COR-L47 (cell line): ENCODE results near the gene XXYLT1.

ENCODE experiments used
- DNase-seq: peaks from one replicate; lab custom pipeline; 2025; lab: John Stamatoyannopoulos, UW

Gene XXYLT1

DNA sequence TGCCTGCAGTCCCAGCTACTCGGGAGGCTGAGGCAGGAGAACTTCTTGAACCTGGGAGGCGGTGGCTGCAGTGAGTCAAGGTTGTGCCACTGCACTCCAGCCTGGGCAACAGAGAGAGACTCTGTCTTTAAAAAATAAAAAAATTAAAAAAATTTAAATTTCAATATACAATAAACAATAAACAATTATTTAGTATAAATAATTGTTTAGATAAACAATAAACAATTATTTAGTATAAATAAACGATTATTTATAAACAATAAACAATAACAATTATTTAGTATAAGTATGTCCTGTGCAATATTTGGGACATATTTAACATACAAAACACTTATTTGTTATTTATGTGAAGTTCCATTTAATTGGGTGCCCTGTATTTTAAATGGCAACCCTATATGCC is 119.6 kb downstream of the XXYLT1 start:
- DNase-seq: no peak

DNA sequence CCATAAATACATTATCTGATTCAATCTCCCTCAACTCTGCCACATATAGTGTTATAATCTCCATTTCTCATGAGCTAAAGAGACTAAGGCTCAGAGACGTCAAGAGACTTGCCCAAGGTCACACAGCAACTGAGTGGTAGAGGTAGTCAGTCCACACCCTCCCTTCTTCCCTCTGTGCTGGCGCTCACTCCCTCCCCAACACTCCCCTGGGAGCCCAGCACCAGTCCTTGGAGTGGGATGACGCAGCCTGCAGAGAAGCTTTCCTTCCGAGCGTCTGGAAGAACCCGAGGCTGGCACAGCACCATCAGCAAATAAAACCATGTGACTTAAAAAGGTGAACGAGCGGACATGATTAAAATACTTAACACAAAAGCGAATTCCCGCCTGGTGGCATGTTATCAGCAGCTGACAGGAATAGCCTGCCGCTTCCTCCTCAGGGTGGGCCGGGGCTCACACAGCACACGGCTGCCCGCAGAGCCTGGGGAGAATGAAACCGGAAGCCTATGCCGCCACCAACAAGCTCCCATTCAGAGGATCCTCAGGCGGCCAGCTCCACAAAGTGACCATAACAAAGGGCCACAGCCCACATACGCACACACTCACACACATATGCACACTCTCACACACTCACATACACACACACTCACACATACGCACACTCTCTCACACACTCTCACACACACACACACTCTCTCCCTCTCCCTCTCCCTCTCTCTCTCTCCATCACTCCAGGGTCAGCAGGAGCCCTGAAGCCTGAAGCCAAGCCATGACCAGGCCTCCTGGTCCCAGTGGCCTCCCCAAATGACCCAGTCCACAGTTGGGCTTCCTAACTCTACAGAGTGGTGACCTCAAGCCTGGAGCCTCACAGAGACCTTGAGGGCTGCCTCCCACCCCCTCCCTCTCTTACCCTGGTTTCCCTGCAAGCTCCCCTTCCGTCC is 120.5 kb downstream of the XXYLT1 start:
- DNase-seq: peak; percentile 92

DNA sequence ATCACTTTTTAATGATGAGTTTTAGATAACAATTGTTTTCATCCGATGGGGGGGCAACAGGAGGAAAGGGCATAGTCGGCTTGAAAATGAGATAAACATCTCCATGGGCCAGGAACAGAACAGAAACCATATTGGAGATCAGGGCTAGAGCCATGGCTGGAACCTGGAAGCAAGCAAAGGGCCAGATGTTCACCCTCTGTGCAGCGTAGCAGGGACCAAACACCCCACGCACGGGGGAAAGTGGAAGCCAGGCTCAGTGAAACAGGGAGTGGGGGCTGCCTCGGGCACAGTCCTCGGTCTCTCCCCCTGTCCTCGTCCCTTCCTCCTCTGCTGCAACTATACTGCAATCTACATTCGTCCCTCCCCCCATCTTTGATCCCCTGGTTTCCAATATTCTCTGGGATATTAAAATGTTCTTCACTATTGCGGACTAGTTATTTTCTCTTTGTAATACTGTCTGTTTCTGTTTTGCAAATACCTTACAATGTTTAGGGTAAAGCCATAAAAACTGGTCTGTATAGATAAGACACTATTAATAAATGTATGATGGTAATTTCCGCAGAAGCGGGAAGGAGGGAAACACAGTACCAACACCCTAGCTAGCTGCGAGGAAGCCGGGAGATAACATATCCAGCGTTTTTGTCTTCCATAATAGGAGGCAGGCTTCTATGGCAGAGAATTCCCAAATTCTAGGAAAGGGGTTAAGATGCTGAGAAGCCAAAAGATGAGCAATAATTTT is 121.5 kb downstream of the XXYLT1 start:
- no peak for DNase-seq

DNA sequence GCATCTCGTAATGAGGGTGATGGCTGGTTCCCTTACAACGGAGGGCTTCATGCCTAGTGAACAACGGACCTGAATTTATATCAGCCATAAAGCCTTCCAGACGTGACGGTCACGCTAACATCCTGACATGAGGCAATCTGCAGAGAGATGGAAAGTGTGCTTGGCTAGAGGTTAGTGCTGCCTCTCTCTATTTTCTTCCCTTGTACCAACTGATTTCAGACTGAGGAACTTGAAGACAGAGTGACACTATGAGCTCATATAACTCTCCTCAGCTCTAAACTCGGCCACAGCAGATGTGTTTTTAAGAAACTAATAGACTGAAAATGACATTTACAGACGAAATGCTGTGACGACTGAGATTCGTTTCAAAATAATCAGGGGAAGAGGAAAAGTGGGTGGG is 122.4 kb downstream of the XXYLT1 start:
- DNase-seq: no peak

DNA sequence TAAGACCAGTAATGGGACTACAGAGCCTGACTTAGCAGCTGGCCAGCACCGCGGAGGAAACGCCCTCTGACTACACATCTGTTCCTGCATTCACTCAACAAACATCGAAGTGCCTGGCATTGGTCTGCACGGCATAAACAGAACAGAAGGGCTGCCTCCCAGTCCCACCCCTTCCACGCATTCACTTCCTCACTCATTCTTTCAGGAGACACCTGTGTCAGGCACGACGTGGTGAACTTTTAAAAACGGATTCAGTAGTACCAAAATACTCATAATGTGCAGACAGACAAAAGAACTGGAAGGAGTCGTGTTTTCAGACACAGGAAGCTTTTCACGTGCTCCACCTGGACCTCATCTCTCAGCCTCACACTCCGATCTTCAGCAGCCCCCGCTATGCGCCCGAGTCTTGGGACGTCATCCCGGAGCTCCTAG is 123.3 kb downstream of the XXYLT1 start:
- DNase-seq: no peak

DNA sequence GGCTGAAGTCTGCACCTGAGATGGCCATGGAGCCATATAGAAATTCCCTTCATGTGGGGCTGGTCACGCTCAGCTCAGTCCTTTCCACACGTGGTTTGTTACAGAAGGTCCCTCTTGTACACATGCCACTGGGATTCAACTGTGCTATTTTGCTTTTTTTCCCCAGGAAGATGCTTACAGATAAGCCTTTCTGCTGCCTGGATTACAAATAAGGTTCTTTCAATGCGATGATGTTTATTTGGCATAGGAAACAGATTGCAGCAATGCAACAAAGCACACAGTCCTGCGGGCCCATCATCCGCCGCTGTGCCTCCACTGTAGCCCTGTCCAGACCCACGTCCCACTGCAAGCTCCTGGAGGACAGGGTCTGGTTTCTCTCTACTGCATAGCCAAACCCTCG is 124.8 kb downstream of the XXYLT1 start:
- no peak for DNase-seq

DNA sequence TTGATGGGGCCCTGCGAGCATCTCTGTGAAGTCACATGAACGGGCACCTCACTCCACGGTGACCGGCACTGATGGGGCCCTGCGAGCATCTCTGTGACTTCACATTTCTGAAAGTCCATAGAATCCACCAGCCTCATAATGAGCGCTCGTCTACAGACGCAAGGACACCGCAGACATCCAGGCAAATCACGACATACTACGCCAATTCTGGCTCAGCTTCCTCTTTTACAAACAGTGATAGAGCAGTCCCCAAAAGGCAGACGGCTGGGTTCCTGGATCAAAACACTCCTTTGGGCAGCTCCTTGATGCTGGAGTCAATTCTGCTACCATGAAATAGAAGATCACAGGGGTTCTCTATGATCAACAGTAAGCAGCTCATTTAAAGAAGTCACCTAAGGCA is 125.4 kb downstream of the XXYLT1 start:
- no peak for DNase-seq

DNA sequence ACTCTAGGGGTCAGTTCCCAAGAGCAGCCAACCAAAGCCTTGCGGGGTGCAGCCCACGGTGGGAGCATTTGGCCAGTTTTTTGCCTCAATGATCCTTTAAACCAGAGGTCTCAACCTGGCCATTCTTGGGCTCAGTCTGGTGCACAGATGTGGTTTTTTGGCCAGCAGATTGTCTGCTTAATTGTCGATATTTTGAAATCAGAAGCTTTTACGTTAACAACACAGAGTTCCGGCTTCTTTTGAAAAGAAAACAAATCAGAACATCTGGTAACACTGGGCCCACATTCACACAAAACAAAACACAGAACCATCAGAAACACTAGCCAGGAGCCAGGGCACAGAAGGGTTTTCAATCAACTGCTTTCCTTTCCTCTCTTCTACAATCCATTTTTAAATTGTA is 127.7 kb downstream of the XXYLT1 start:
- no peak for DNase-seq

DNA sequence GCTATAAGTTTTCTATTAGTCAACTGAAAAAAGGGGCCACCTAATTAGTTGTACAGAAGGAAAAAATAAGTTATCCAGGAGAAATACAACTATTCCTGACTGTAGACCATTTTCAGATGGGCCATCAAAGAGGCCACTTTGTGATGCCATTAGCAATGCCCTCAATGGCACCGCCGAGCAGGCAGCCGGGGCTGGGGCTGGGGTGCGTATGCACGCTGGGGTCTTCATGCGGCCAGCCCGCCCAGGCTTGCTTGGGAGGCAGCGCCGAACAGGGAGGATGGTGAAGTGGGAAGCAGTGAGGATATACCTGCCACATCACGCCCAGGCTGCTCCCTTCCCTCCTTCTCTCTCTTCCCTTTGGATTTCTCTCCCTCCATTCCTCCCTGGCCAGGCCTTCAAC is 128.4 kb downstream of the XXYLT1 start:
- no peak for DNase-seq

DNA sequence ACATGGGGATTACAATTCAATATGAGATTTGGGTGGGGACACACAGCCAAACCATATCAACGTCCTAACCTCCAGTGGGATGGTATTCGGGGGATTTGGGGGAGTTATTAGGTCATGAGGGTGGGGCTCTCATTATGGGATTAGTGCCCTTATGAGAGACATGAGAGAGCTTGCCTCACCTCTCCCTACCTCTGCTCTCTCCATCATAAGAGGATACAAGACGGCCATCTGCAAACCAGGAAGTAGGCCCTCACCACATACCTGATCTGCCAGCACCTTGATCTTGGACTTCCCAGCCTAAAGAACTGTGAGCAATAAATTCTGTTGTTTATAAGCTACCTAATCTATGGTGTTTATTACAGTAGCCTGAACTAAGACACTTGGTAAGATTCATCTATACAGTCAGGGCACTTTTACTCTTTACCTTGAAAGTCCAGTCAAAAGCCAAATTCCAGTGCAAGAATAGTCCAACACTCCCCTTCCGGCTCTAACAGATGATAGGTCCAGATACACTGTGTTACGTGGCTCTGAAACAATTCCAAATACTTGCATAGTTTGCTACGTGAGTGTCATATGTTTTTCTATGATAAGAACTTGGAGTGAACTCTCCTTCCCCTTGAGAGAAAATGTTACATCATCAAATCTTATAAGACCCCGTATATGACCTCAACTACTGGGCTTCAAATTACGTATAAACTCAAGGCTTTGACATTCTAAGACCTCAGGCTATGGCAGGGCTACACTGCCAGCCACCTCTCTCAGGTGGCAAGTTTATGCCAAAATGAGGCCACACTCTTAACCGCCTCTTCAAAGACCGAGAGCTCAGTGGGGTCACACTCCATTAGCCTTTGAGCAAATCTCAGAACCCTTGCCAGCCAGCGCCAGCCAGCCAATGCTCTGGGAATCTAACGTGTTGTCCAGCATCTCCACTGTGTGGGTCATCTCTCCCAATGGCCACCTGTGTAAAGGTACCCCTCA is 129.9 kb downstream of the XXYLT1 start:
- DNase-seq: no peak

DNA sequence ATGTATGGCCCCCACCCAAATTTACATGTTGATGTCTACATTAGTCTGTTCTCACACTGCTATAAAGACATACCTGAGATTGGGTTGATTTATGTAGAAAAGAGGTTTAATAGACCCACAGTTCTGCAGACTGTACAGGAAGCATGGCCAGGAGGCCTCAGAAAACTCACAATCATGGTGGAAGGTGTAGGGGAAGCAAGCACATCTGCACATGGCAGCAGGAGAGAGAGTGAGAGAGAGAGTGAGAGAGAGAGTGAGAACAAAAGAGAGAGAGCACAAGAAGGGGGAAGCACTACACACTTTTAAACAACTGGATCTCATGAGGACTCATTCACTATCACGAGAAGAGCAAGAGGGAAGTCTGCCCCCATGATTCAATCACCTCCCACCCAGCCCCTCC is 130.5 kb downstream of the XXYLT1 start:
- DNase-seq: no peak

DNA sequence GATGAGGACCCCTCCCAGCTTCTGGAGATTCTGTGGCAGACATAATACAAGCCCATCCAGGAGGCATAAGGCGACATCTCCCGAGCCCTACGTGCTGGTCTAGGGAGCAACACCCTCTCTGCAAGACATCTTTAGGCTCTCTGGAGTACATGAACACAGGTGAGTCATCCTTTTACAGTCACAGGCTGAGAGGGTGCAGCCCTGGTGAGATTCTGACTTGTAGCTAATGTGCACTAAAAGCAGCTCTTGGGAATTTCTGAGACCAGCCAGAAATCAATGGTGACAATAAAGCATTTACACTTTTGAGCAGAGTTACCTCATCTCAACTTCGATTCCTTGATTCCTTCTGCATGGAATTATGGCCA is 131.1 kb downstream of the XXYLT1 start:
- DNase-seq: no peak

DNA sequence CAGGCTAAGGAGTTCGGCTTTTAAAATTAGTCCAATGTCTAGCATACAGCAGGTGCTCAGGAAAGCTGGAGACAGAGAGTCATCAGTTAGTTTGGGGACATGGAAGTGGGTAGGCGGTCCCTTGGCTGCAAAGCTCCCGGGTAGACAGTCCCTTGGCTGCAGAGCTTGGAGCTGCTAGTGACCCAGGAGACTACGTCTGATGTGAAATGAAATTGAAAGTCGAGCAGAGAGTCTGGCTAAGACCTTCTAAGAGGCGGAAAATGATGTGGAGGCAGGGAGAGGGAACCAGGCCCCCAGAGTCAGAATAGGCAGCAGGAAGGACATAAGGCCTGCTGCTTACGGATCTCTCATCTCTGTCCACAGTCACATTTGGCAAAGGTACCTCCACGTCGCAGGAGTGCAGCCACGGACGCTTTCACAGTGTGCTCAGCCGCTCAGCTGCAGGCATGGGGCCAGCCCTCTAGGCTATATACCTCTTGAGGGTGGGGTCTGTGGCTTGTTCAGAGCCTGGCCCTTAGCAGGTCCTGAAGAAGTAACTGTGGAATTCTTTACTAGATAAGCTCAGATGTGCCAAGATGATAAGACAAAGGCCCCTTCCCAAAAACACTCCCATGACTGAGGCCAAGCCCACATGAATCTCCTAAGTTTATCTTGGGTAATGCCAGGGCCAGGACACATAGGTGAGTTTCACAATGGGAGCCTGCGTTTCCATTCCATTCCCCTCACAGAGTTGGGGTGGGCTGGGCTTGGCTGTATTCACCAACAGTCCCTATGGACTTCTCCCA is 131.7 kb downstream of the XXYLT1 start:
- DNase-seq: no peak

DNA sequence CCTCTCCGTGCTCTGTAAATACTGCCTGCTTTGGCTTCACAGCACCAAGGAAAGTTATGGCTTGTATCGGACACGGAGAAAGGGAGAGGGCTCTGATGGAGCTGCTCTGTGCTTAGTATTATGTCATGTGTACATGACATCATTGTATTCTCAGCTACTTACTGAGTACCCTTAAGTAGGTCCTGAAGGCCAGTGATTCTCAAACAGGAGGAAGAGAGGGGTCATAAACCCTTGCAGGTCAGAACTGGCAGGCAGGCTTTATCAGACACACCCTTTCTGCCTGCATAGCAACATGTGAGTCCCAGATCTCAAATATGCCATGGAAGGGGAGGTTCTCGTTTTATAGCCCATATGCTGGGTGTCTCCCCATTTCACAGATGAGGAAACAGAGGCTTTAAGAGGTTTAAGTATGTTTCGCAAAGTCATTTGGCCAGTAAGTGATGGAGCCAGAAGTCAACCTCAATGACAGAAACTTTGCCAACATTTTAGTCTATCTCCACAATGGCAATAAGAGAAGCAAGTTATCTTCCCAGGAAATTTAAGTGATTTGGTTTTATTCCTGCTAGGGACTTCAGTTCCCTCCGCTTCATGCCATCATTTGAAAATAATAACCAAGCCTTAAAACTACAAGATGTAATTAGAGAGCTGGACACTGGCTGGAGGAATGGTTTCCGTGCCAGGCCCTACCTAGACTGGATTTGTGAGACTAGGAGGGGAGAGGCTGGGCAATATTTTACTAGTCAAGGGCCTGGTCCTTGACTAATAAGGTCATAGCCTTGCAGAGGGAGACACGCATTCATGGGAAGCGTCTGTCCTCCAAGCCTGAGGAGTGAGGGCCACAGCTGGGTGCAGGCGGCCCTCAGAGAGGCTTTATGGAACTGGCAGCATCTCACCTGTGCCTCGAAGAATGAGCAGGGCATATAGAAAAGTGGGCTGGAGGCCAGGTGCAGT is 133.0 kb downstream of the XXYLT1 start:
- DNase-seq: no peak

DNA sequence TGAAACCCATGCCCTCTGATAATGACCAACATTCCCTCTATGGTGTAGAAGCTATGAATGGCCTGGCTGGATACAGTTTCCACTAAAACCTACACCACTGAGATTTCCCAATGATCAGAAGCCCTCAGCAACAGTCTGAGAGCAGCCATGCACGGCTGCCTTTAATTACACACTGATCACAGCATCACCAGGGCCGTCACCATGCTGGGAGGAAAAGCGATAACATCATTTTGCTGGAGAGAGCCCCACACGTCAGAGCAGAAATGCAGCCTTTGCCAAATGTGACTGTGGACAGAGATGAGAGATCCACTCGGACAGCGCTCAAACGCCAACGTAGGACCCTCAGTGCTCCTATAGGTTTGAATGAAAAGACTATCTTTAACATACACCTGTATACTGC is 135.0 kb downstream of the XXYLT1 start:
- DNase-seq: no peak

DNA sequence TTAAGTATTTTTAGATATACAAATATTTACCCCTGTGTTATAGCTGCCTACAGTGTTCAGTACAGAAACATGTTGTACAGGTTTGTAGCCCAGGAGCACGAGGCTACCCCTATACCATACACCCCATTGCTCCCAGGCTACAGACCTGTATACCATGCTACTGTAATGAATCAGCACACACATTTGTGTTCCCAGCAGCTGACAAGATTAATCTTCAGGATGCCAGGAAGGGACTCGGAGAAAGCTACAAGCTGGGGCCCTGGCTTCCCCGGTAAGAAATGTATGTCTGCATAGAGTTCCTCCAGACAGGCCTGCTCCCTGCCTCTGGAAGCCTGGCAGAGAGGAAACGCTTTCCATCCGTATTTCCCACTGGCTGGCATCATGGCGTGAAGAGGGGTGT is 136.5 kb downstream of the XXYLT1 start:
- no peak for DNase-seq

DNA sequence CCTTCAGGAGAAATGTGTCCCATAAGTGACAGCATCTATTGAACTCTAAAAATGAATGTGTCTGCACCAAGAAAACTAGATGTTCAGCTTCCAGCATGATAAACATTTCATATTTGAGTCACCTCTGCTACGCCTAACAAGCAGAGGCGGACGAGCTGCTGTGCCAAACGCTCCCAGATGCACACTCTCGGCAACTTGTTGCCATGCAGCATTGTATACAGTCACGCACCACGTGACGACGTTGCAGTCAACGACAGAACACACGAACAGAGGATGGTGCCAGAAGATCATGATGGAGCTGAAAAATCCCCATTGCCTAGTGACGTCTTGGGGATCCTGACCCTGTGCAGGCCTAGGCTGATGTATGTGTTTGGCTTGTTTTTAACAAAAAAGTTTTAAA is 137.5 kb downstream of the XXYLT1 start:
- no peak for DNase-seq

DNA sequence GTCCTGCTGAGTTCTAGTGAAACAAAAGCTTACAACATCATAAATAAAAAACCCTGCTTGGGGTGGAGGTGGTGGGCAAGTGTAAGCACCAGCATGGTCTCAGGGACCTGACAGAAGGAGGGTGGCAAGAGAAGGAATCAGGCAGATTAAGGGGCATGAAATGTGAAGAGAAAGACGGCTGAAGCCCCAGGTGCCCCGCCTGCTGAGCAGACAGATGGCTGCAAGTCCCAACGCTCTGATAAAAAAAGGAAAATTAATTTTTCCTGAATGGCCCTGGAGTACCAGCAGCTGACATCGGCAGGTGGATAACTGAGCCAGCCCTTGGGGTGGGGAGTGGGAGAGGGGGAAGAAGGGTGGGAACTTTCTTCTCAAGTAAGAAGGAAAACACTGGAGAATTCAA is 137.9 kb downstream of the XXYLT1 start:
- DNase-seq: no peak

DNA sequence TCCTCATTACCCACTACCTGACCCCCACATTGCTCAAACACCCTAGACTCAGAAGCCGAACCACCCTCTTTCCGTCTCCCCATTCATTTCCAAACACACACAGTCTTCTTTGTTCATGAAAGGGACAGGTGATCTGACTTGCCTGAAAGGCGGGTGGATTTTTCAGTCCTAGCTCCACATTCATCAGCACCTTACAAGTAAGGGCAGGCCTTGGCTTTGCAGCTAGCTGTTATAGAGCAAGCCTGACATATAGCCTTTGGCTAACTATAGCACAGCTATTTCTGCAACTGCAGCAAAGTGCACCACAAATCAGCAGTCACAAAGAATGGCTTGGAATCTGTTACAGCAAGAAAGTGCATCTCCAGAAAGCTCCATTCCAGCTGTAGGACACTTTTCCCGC is 139.8 kb downstream of the XXYLT1 start:
- no peak for DNase-seq
